Measurements from ENCODE around the gene DVL1.
A peak's percentile ranks its signal among the peaks of the same experiment; 100 is the strongest.

The DVL1 gene

GRCh38 chr1:1309251-1310108 is 39.7 kb downstream of the DVL1 start:
- DNase-seq = peak; percentile 47 to 53

GRCh38 chr1:1308756-1309250 is 40.4 kb downstream of the DVL1 start:
- DNase-seq = peak in 1 of 2 experiments; percentile 45

DNA sequence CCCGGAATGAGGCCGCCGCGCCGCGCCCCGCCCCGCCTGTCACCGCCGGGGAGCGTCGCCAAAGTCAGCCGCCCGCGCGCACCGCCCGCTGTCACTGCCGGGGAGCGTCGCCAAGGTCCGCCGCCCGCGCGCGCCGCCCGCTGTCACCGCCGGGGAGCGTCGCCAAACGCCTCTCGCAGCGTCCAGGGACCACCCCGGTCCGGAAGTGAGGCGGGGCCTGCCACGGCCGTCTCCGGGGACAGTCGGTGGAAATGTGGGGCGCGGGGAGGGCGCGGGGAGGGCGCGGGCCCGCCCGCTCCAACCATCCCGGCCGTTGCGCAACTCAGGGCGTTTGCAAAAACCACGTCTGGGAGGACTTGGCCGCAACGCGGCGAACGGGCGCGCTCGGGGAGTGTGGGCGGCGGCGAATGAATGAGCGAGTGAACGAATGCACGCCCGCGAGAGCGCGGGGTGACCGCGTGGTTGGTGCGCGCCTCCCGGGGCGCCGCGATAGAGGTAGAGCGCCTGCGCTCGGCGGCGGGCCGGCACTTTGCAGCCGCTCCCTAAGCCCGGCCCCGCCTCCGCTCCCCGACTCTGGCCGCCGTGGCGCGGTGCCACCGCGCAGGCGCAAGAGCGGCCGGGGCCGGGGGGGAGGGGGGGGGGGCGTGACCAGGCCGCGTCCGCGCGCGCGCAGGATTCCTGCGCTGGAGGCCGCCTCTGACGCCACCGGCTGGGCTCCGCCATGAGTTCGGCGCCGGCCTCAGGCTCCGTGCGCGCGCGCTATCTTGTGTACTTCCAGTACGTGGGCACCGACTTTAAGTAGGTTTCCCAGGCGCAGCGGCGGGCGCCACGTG is 41.1 kb downstream of the DVL1 start, which contains the start of the genes ACAP3 and PUSL1:
TSS of gene ACAP3 (minus strand) at position 8 of the 833 bp plus-strand sequence. CDS start 115 bp downstream, outside the sequence.
TSS of gene PUSL1 (plus strand) at position 675 of the 833 bp plus-strand sequence. CDS start at position 722, 47 bp downstream.
- peak; percentile 93 to 94 for DNase-seq

- DNase-seq = peak in 1 of 2 experiments; percentile 42
Observed at GRCh38 chr1:1307261-1307922, 41.8 kb downstream of the DVL1 start.

- peak in 1 of 2 experiments; percentile 41 for DNase-seq
Observed at GRCh38 chr1:1306661-1307260, 42.5 kb downstream of the DVL1 start.

DNA sequence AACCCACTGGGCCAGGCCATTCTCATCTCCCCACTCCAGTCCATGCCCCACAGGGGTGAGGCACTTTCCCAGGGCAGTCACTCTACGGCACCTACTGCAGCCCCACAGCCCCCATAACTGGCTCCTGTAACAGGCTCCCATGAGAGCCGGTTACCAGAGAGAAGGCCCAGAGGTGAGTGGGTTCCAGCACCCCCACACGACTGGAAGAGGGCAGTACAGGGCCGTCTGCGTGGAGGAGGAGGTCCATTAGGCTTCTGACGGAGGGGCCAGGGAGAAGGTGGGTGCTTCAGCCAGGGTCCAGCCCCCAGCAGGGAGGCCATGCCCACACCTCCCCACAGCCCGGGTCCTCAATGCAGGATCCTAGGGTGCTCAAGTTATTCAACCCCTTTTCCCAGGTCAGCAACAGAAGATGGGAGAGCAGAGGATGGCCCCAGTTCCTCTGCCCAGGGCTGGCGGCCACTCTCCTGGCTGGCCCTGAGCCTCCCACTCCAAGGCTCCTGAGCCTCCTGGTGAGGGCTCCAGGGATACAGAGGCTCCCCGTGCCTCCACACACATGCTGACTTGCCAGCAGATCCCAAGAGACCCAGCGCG is 43.1 kb downstream of the DVL1 start:
- peak; percentile 45 to 52 for DNase-seq

DNA sequence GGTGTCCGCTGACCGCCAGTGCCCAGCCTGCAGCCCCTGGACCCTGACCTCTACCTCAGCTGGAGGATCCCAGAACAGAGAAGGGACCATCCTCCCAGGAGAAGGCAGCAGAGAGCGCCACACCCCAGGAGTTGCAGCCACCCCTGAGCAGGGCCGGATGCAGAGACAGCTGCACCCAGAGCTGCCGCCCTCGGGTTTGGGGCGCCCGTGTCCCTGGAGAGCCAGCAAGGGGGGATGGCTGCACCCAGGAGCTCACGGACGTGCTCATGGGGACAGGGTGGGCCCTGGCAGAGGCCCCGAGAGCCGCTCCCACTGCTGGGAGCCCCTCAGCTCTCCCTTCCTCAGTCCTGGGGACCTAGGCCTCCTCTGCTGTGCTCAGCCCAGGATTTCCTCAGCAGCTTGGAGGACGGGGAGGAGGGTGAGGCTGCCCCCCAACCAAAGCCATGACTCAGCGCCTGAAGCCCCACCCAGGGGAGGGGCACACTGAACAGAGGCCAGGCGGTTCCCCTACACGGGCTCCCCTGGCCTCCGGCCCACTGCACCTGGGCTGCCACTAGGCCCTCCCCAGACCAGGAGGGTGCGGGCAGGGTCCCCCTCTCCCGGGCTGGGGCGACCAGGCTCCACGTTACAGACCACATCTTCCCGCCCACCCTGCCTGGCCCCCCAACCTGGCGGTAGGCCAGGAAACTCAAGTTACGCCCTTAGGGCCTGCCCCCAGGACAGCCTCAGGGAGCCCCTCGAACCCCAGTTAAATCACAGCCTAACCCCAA is 43.7 kb downstream of the DVL1 start:
- peak; percentile 77 to 83 for DNase-seq

- DNase-seq = no peak
Observed at GRCh38 chr1:1304331-1305299, 44.6 kb downstream of the DVL1 start.

DNA sequence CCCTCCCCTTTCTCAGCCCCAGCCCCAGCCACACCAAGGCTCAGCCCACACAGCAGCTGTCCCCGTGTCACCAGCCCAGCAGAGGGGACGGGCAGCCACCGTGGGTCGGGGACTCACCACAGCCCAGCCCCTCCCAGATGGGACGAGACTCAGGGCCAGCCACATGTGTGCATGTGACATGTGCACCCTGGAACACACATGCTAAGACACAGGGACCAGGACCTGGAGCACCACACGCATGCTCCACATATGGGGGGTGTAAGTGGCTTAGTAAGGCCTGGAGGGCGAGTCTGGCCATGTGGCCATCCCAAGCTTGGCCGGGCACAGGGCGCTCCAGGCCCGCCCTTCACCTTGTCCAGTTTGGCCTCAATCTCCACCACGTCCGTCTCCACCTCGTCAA is 45.5 kb downstream of the DVL1 start:
- DNase-seq = no peak

- no peak for DNase-seq
Observed at GRCh38 chr1:1302951-1303509, 46.2 kb downstream of the DVL1 start.

DNA sequence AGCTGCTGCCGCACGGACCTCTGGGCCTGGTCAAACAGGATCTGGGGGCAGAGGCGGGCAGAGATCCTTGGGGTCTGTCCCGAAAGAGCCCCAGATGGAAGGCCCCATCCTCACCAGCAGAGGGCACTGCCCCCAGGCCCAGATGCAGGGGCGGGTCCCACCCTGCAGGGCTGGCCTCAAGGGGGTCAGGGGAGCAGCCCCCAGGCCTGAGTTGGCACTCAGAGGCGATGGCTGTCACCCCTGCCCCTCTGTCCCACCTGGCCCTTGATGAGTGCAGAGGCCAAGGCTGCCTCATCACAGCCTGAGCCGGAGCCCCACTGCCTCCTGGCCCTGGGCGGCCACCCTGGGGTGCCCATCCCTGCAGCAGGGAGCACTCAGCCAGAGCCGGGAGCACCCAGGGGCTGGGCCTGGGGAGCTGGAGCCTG is 47.2 kb downstream of the DVL1 start:
- no peak for DNase-seq

DNA sequence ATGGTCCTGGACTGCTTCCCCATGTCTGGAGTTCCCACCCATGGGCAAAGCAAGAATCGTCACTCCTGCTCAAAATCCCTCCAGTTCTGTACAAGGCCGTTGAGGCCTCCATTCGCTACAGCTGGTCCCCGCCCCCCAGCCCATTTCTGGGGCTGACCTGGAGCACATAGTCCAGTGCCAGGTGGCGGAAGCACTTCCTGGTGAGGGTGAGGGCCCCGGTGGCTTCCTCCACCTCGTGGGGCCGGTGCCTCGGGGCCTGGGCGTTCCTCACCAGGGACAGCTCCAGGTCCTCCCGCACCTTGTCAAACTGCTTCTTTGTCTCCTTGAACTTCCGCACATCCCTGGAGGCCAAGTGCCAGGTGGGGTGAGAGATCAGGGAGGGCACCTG is 48.9 kb downstream of the DVL1 start:
- no peak for DNase-seq

DNA sequence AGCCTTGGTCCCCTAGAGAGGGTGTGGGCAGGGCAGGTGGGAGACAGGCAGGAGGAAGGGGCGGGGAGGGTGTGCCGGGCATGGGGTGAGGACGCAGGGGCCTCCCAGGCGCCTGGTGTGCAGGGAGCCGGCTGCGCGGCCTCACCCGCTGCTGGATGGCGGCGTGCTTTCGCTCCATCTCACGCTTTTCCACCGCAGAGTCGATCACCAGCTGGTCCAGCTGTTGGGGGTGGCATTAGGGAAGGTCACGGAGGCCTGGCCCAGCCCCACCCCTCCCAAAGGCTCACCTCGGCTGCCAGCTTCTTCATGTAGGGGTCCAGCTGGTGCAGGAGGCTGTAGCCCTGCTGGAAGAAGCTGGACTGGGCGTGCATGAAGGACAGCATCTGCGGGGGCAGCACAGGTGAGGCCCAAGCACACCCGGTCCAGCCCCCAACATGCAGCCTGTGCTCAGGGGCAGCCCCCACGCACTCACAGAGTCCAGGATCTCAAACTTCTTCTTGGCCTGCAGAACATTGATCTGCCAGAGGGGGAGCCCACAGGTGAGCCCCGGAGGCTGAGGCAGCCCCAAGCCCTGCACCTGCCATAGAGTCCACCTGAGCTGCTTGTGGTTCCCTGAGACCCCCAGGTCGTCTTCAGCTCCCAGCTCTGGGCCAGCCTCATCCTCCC is 49.4 kb downstream of the DVL1 start:
- peak; percentile 37 to 51 for DNase-seq

DNA sequence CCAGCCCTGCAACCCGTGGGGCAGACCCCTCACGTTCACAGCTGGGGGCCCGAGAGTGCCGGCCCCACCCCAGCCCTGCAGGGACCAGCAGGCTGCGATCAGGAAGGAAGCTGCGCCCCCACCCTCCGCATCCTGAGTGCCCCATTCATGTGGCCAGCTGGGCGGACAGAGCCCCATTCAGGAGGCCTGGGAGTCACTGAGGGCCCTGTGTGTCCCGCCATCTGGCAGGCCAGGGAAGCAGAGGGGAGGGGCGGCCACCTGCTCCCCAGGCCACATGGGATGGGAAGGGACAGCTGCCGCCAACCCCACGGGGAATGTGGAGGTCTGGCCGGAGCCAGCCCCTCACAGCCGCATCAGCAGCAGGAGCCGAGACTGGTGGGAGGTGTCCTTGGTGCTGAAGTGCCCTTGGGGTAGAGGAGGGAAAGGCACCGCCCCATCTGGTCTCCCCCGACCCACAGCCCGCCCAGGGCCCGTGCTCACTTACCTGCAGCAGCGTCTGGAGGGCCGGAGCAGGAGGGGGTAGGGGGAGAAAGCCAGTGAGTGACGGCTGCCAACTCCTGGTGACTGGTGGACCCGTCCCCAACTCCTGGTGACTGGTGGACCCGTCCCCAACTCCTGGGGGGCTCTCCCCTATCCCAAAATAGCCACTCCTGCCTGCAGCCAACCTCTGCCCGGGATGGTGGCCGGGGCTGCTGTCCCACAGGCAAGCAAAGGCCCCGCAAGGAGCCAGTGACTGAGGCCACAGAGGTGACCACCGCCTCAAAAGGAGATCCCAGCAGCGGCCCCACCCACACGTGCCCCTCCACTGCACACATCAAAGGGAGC is 50.1 kb downstream of the DVL1 start:
- DNase-seq = no peak

GRCh38 chr1:1297802-1298424 is 51.3 kb downstream of the DVL1 start:
- DNase-seq = no peak

- DNase-seq = no peak
Observed at GRCh38 chr1:1296070-1297061, 52.9 kb downstream of the DVL1 start.
